Stomach (tissue), 4 donors: ENCODE measurements around the gene PIP4K2A.

ENCODE experiments used
- POLR2AphosphoS5 ChIP-seq, 3 donors: sonication (generic); formaldehyde crosslinking; IDR thresholded peaks; one replicate each; pipeline ENCODE4 v1.6.1; 2016; ENCODE audit warnings: antibody characterized with exemption in 3 of 3
- TF ChIP-seq, protein P1 (sequence below), 7 experiments: fragments of 450-650 bp in 4 of 7; fragments of 200-600 bp in 3 of 7; sonication (generic) in 3 of 7; IDR thresholded peaks; one replicate each; pipeline ENCODE4 v1.5.1; 2016 to 2019; ENCODE audit warnings: antibody characterized with exemption in 7 of 7, control low read depth in 2 of 7, mild to moderate bottlenecking in 1 of 7

DNA sequence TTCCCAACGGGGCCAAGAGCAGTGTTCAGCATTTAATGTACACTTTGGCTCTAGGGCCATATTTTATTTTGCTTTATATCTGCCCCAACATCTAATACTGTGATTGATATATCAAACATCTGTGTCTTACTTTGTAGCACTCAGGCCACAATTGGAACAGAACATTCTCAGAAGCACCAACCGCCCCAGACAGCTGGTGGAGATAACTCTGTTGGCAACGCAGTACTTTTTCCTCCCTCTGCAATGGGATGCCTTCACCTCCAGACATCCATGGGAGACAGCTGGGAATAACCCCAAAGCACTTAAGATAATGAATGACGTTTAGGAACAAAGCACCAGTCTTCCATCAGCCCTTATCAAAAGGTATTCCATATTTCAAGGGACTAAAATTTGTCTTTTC, 57.4 kb downstream of the PIP4K2A start:
- TF ChIP-seq, protein P1, sequence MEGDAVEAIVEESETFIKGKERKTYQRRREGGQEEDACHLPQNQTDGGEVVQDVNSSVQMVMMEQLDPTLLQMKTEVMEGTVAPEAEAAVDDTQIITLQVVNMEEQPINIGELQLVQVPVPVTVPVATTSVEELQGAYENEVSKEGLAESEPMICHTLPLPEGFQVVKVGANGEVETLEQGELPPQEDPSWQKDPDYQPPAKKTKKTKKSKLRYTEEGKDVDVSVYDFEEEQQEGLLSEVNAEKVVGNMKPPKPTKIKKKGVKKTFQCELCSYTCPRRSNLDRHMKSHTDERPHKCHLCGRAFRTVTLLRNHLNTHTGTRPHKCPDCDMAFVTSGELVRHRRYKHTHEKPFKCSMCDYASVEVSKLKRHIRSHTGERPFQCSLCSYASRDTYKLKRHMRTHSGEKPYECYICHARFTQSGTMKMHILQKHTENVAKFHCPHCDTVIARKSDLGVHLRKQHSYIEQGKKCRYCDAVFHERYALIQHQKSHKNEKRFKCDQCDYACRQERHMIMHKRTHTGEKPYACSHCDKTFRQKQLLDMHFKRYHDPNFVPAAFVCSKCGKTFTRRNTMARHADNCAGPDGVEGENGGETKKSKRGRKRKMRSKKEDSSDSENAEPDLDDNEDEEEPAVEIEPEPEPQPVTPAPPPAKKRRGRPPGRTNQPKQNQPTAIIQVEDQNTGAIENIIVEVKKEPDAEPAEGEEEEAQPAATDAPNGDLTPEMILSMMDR (IDR thresholded peaks at IDR 0.05), result no peak
- TF ChIP-seq POLR2AphosphoS5 (IDR thresholded peaks at IDR 0.05), result no peak
